HEK293 (cell line): Measurements from ENCODE around the gene NPHP4.

ENCODE experiments used
- CTCF ChIA-PET: fragments of 350-600 bp; formaldehyde crosslinking; extraction: SDS; loops from one replicate; lab custom pipeline; 2021; ENCODE audit warnings: antibody characterized with exemption; lab: Yijun Ruan, JAX
- POLR2A ChIA-PET: fragments of 300-600 bp; formaldehyde crosslinking; extraction: SDS; loops from one replicate; lab custom pipeline; 2020; ENCODE audit warnings: antibody characterized with exemption, inconsistent platforms; lab: Yijun Ruan, JAX
- H3K27ac ChIP-seq: fragments of 200-500 bp; sonication (Bioruptor generic); 2 replicates; pipeline ENCODE4 v1.5.1; 2014; ENCODE audit warnings: low read depth, low read length, control low read depth, inconsistent platforms; ENCODE audit errors: extremely low read depth
- H3K36me3 ChIP-seq, 2 experiments: fragments of 200-500 bp in 1 of 2; sonication (Bioruptor generic) in 1 of 2; 1 replicate in 1 of 2; 2 replicates in 1 of 2; pipeline ENCODE4 v1.5.1; 2014 to 2017; ENCODE audit warnings: inconsistent platforms in 2 of 2, low read length in 2 of 2; ENCODE audit not compliant: control insufficient read depth in 2 of 2, insufficient read depth in 1 of 2
- H3K4me1 ChIP-seq: fragments of 200-500 bp; sonication (Bioruptor generic); 2 replicates; pipeline ENCODE4 v1.5.1; 2014; ENCODE audit warnings: mild to moderate bottlenecking, low read length, inconsistent platforms; ENCODE audit not compliant: control insufficient read depth, insufficient read depth
- H3K4me3 ChIP-seq: 2 replicates; pipeline ENCODE4 v1.5.1; 2011; ENCODE audit warnings: low read depth, mild to moderate bottlenecking, control low read depth, low read length, moderate library complexity
- H3K9me3 ChIP-seq: fragments of 200-500 bp; sonication (Bioruptor generic); 2 replicates; pipeline ENCODE4 v1.5.1; 2014; ENCODE audit warnings: low read depth, low read length, inconsistent platforms; ENCODE audit not compliant: control insufficient read depth, insufficient read depth
- GFI1B ChIP-seq: fragments of 450-650 bp; formaldehyde crosslinking; IDR thresholded peaks from 2 replicates; pipeline ENCODE4 v1.5.1; 2016; ENCODE audit warnings: missing biosample characterization, missing genetic modification characterization
- GLIS2 ChIP-seq: fragments of 450-650 bp; formaldehyde crosslinking; IDR thresholded peaks from 2 replicates; pipeline ENCODE4 v1.5.1; 2016; ENCODE audit warnings: missing biosample characterization, missing genetic modification characterization
- HIC1 ChIP-seq: fragments of 450-650 bp; formaldehyde crosslinking; IDR thresholded peaks from 2 replicates; pipeline ENCODE4 v1.5.1; 2016; ENCODE audit warnings: missing biosample characterization, missing genetic modification characterization
- SCRT1 ChIP-seq: fragments of 450-650 bp; formaldehyde crosslinking; IDR thresholded peaks from 2 replicates; pipeline ENCODE4 v1.5.1; 2016; ENCODE audit warnings: missing biosample characterization, missing genetic modification characterization, borderline replicate concordance
- YY1 ChIP-seq: fragments of 450-650 bp; formaldehyde crosslinking; IDR thresholded peaks from 2 replicates; pipeline ENCODE4 v1.5.1; 2018; ENCODE audit warnings: missing biosample characterization, missing genetic modification characterization
- YY2 ChIP-seq: fragments of 450-650 bp; formaldehyde crosslinking; IDR thresholded peaks from 2 replicates; pipeline ENCODE4 v1.5.1; 2016; ENCODE audit warnings: missing biosample characterization, missing genetic modification characterization
- ZBTB44 ChIP-seq: fragments of 450-650 bp; IDR thresholded peaks from 2 replicates; pipeline ENCODE4 v1.5.1; 2018; ENCODE audit warnings: missing biosample characterization, mild to moderate bottlenecking, missing genetic modification characterization
- ZBTB48 ChIP-seq: fragments of 450-650 bp; formaldehyde crosslinking; IDR thresholded peaks from 2 replicates; pipeline ENCODE4 v1.5.1; 2016; ENCODE audit warnings: missing biosample characterization, missing genetic modification characterization
- ZBTB49 ChIP-seq: fragments of 450-650 bp; formaldehyde crosslinking; IDR thresholded peaks from 2 replicates; pipeline ENCODE4 v1.5.1; 2016; ENCODE audit warnings: missing biosample characterization, missing genetic modification characterization, low read depth
- ZFP37 ChIP-seq: fragments of 450-650 bp; formaldehyde crosslinking; IDR thresholded peaks from 2 replicates; pipeline ENCODE4 v1.5.1; 2016; ENCODE audit warnings: missing biosample characterization, missing genetic modification characterization
- ZNF138 ChIP-seq: fragments of 450-650 bp; formaldehyde crosslinking; IDR thresholded peaks from 2 replicates; pipeline ENCODE4 v1.5.1; 2016; ENCODE audit warnings: missing biosample characterization, missing genetic modification characterization, borderline replicate concordance
- ZNF140 ChIP-seq: fragments of 450-650 bp; formaldehyde crosslinking; IDR thresholded peaks from 2 replicates; pipeline ENCODE4 v1.5.1; 2016; ENCODE audit warnings: missing biosample characterization, missing genetic modification characterization
- ZNF18 ChIP-seq: fragments of 450-650 bp; formaldehyde crosslinking; IDR thresholded peaks from 2 replicates; pipeline ENCODE4 v1.5.1; 2016; ENCODE audit warnings: missing biosample characterization, missing genetic modification characterization
- ZNF280C ChIP-seq: fragments of 450-650 bp; formaldehyde crosslinking; IDR thresholded peaks from 2 replicates; pipeline ENCODE4 v1.5.1; 2016; ENCODE audit warnings: missing biosample characterization, missing genetic modification characterization
- ZNF596 ChIP-seq: fragments of 450-650 bp; IDR thresholded peaks from 2 replicates; pipeline ENCODE4 v1.5.0; 2018; ENCODE audit warnings: missing biosample characterization, mild to moderate bottlenecking, missing genetic modification characterization, moderate library complexity
- ZNF623 ChIP-seq: fragments of 450-650 bp; formaldehyde crosslinking; IDR thresholded peaks from 2 replicates; pipeline ENCODE4 v1.5.1; 2016; ENCODE audit warnings: missing biosample characterization, missing genetic modification characterization
- ZNF645 ChIP-seq: fragments of 450-650 bp; formaldehyde crosslinking; IDR thresholded peaks from 2 replicates; pipeline ENCODE4; 2016; ENCODE audit warnings: missing biosample characterization, missing genetic modification characterization

NPHP4 gene

GRCh38 chr1:6040444-6040843 lies 48.2 kb upstream of the NPHP4 start (continued):
- TF ChIP-seq ZNF645 (no peak), YY1 (tag by site-specific recombination) (no peak)
- TF ChIP-seq, all 188 proteins: peak for 0

GRCh38 chr1:6039031-6039430 lies 46.8 kb upstream of the NPHP4 start:
- Histone ChIP-seq H3K9me3 (no peaks in the 10 kb centered on the region), H3K27ac (no peak overlapping the region), H3K36me3 (no peaks in the 10 kb centered on the region), H3K4me1 (peaks cover 2% of the 10 kb centered on the region), H3K4me3 (no peak overlapping the region)
- CTCF ChIA-PET, result interaction anchor here (0.6 to 0.7 kb wide), 3 partner anchors 64 to 248 kb away, joined by 3 read pairs; no protein-coding TSS in a partner anchor
- POLR2A ChIA-PET, result no interaction called here
- no peak for TF ChIP-seq ZNF138 (tag by site-specific recombination)
- no peak for TF ChIP-seq ZNF140 (tag by site-specific recombination)
- no peak for TF ChIP-seq ZBTB49
- TF ChIP-seq ZFP37 (tag by site-specific recombination), result no peak
- no peak for TF ChIP-seq HIC1 (tag by site-specific recombination)
- TF ChIP-seq ZBTB48 (tag by site-specific recombination), result no peak
- TF ChIP-seq ZNF596 (tag by site-specific recombination), result no peak
- no peak for TF ChIP-seq ZBTB44 (tag by site-specific recombination)
- no peak for TF ChIP-seq GFI1B (tag by site-specific recombination)
- TF ChIP-seq SCRT1 (tag by site-specific recombination), result no peak
- TF ChIP-seq ZNF623, result no peak
- no peak for TF ChIP-seq ZNF18 (tag by site-specific recombination)
- no peak for TF ChIP-seq ZNF280C (tag by site-specific recombination)
- no peak for TF ChIP-seq GLIS2 (tag by site-specific recombination)
- no peak for TF ChIP-seq YY1 (tag by site-specific recombination)
- TF ChIP-seq ZNF645, result no peak
- no peak for TF ChIP-seq YY2
